Mucosa of descending colon (tissue), 3 donors: ENCODE data around the gene WAS. TPM values are rescaled to one million over a fixed set of nuclear protein-coding genes. Genes with fewer than 3 reads are reported as not detected.
"Not testable (repeated sequence)": the region's sequence is repeated elsewhere in the genome, so short reads cannot be mapped to it uniquely, and the experiment has no call there.

ENCODE experiments used
- ATAC-seq: fragments of 200-7000 bp; cut with Tn5 transposase; one replicate; pipeline ENCODE4 v1.9.1; 2020; ENCODE audit warnings: mild to moderate bottlenecking, moderate library complexity
- DNase-seq, 3 donors: peaks; one replicate each; pipeline ENCODE4 v3.0.0-alpha.2; 2020
- H3K36me3 ChIP-seq: fragments of 200-600 bp; one replicate; pipeline ENCODE4 v1.8.0; 2021; ENCODE audit warnings: low read depth, mild to moderate bottlenecking
- H3K4me1 ChIP-seq: fragments of 200-600 bp; one replicate; pipeline ENCODE4 v1.8.0; 2021; ENCODE audit warnings: low read depth, mild to moderate bottlenecking
- H3K4me3 ChIP-seq: fragments of 200-600 bp; one replicate; pipeline ENCODE4 v1.8.0; 2021; ENCODE audit warnings: mild to moderate bottlenecking
- H3K9me3 ChIP-seq: fragments of 200-600 bp; one replicate; pipeline ENCODE4 v1.8.0; 2021; ENCODE audit warnings: mild to moderate bottlenecking
- intact Hi-C, 2 donors: fragments of 100-400 bp; cut with DNase I in 1 of 2; cut with micrococcal nuclease in 1 of 2; formaldehyde crosslinking; loops; one replicate each; pipeline versions ENCODE4 v1.11.0 to v1.11.1; 2022; cut with DNase I, micrococcal nuclease
- total RNA-seq, 3 donors: library from RNA; stranded (reverse); fragmentation: NEBNext Ultra II Directional in 2 of 3; extraction: Animal tissue kit (Norgen Biotek cat#: 25700) in 2 of 3; gene quantifications; one replicate each; pipeline versions ENCODE4 v1.2.1 to v1.2.4, GENCODE V29; 2021 to 2023
- TF ChIP-seq, protein P1 (sequence below): fragments of 200-600 bp; IDR thresholded peaks from one replicate; pipeline ENCODE4 v1.8.0; 2022; ENCODE audit warnings: antibody characterized with exemption, mild to moderate bottlenecking
- donor health status: DM: no; HTN: no; CAD: no; lungs with moderate emphysema.
- donor health status: DM: no; HTN: no; CAD: no.
- donor health status: DM: no; HTN: yes; CAD: no.

WAS gene
- total RNA-seq, 3 donors from 2014 or later = 4.4 to 8.6 (median 5.3) TPM

DNA sequence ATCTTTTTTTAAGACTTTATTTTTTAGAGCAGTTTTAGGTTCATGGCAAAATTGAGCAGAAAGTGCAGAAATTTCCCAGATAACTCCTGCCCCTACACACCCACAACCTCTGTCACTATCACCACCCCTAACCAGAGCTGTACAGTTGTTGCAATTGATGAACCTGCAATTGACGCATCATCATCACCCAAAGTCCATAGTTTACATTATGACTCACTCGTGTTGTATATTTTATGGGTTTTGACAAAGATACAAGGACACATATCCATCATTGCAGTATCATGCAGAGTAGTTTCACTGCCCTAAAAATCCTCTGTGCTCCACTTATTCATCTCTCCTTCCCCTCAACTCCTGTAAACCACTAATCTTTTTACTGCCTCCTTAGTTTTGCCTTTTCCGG, 34.5 kb upstream of the WAS start:
- ATAC-seq = peak; percentile 80
- no peaks in the 10 kb centered on the region for H3K36me3 ChIP-seq
- no peaks in the 10 kb centered on the region for H3K4me1 ChIP-seq
- TF ChIP-seq, protein P1, sequence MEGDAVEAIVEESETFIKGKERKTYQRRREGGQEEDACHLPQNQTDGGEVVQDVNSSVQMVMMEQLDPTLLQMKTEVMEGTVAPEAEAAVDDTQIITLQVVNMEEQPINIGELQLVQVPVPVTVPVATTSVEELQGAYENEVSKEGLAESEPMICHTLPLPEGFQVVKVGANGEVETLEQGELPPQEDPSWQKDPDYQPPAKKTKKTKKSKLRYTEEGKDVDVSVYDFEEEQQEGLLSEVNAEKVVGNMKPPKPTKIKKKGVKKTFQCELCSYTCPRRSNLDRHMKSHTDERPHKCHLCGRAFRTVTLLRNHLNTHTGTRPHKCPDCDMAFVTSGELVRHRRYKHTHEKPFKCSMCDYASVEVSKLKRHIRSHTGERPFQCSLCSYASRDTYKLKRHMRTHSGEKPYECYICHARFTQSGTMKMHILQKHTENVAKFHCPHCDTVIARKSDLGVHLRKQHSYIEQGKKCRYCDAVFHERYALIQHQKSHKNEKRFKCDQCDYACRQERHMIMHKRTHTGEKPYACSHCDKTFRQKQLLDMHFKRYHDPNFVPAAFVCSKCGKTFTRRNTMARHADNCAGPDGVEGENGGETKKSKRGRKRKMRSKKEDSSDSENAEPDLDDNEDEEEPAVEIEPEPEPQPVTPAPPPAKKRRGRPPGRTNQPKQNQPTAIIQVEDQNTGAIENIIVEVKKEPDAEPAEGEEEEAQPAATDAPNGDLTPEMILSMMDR = no peak
- intact Hi-C loops = no loop called here
- no peak for DNase-seq
- H3K4me3 ChIP-seq = no peak overlapping the region
- H3K9me3 ChIP-seq = no peaks in the 10 kb centered on the region

DNA sequence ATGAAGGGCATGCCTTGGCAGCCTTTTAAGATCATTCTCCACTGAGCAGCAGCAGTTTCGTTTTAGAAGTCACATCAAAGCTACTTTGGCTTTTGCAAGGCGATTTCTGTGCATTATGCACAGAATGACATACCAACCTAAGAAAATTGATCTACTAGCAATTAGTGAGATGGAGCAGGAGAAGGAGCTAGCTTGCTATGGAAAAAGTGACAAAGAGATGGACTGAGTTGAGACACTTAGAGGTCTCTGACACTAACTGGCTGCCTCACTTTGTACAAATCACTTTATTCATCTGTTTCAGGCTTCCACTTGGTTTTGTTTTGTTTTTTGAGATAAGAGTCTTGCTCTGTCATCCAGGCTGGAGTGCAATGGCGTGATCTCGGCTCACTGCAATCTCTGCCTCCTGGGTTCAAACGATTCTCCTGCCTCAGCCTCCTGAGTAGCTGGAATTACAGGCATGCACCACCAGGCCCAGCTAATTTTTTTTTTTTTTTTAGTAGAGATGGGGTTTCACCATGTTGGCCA, 31.5 kb upstream of the WAS start:
- H3K4me3 ChIP-seq, DNase-seq, H3K4me1 ChIP-seq, H3K9me3 ChIP-seq, ATAC-seq, H3K36me3 ChIP-seq, intact Hi-C loops: not testable (repeated sequence)

DNA sequence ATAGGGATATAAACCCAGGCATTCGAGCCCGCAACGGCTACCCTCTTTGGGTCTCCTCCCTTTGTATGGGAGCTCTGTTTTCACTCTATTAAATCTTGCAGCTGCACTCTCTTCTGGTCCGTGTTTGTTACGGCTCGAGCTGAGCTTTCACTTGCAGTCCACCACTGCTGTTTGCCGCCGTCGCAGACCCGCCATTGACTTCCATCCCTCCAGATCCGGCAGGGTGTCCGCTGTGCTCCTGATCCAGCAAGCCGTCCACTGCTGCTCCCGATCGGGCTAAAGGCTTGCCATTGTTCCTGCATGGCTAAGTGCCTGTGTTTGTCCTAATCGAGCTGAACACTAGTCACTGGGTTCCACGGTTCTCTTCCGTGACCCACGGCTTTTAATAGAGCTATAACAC, 28.9 kb upstream of the WAS start:
- H3K4me1 ChIP-seq, DNase-seq, H3K36me3 ChIP-seq, ATAC-seq, intact Hi-C loops, H3K9me3 ChIP-seq, H3K4me3 ChIP-seq: not testable (repeated sequence)

DNA sequence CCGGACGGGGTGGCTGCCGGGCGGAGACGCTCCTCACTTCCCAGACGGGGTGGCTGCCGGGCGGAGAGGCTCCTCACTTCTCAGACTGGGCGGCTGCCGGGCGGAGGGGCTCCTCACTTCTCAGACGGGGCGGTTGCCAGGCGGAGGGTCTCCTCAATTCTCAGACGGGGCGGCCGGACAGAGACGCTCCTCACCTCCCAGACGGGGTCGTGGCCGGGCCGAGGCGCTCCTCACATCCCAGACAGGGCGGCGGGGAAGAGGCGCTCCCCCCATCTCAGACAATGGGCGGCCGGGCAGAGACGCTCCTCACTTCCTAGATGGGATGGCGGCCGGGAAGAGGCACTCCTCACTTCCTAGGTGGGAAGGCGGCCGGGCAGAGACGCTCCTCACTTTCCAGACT, 23.9 kb upstream of the WAS start:
- DNase-seq, H3K36me3 ChIP-seq, H3K4me1 ChIP-seq, H3K9me3 ChIP-seq, H3K4me3 ChIP-seq, intact Hi-C loops, ATAC-seq: not testable (repeated sequence)

DNA sequence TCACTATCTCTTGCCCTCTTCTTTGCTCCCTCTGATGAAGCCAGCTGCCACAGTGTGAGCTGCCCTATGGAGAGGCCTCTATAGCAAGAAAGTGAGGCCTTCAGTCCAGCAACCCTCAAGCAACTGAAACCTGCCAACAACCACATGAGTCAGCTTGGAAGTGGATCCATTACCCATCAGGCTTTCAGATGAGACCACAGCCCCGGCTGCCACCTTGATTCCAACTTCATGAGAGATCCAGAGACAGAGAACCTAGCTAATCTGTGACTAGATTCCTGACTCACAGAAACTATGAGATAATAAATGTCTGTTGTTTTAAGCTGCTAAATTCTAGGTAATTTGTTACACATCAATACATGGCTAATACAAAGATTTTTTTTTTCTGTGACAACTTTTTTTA, 20.4 kb upstream of the WAS start:
- DNase-seq (no peak), ATAC-seq (no peak)
- Histone ChIP-seq H3K36me3 (no peaks in the 10 kb centered on the region), H3K9me3 (no peaks in the 10 kb centered on the region), H3K4me3 (no peak overlapping the region), H3K4me1 (no peaks in the 10 kb centered on the region)
- intact Hi-C loops = no loop called here
- TF ChIP-seq, protein P1 = no peak

DNA sequence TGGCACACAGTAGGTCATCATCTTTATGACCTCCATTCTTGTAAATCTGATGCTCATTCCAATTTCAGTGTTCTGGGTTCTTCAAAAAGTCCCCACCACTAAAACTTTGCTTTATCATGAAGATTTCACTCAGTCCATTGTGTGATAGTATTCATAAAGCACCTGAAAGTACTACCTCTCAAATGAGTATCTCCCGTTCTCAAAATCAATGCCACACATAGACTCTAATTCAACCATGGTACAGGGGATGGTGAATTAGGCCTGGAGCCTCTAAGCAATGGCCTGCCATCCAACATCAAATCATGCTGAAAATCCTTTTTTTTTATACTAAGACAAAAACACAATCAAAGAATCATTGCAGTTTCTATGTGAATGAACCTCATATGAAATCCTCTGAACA, 19.4 kb upstream of the WAS start:
- Histone ChIP-seq H3K4me1 (no peaks in the 10 kb centered on the region), H3K36me3 (no peaks in the 10 kb centered on the region), H3K4me3 (no peak overlapping the region), H3K9me3 (no peaks in the 10 kb centered on the region)
- DNase-seq = no peak
- intact Hi-C loops = no loop called here
- ATAC-seq = no peak
- TF ChIP-seq, protein P1 = no peak

DNA sequence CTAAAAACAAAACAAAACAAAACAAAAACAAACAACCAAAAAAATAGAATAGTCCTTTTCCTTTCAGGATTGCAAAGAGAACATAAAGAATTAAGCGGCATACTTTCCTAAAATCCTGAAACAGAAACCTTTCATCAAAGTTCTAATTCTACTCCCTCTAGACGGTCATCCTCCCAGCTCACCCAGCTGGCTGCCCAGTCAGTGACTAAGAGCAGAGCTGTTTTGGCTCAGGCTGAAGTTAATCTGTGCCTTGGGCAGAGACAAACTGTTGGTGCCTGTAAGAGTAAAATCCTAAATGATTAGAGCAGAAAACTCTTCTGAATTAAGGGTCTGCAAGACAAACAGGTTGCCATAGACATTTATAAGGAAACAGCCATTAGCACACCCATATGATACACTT, 17.6 kb upstream of the WAS start:
- Histone ChIP-seq H3K9me3 (no peaks in the 10 kb centered on the region), H3K36me3 (no peaks in the 10 kb centered on the region), H3K4me1 (no peaks in the 10 kb centered on the region), H3K4me3 (no peak overlapping the region)
- TF ChIP-seq, protein P1 = no peak
- intact Hi-C loops = no loop called here
- ATAC-seq = no peak
- no peak for DNase-seq
